SH-SY5Y (cell line): ENCODE measurements around the gene AEBP2.

Source experiments
- GATA2 ChIP-seq: IDR thresholded peaks from 2 replicates; pipeline ENCODE4 v1.6.1; 2011; ENCODE audit warnings: mild to moderate bottlenecking, low read depth, low read length
- GATA3 ChIP-seq: IDR thresholded peaks from 2 replicates; pipeline ENCODE4 v1.6.1; 2011; ENCODE audit warnings: low read depth, mild to moderate bottlenecking, low read length, moderate library complexity

The AEBP2 gene

GRCh38 chr12:19533567-19533966, 94.3 kb downstream of the AEBP2 start:
- no peak for TF ChIP-seq GATA3
- no peak for TF ChIP-seq GATA2

- TF ChIP-seq GATA3 (no peak), GATA2 (no peak)
Observed at GRCh38 chr12:19539071-19539470, 99.8 kb downstream of the AEBP2 start.

GRCh38 chr12:19539836-19540235, 100.5 kb downstream of the AEBP2 start:
- no peak for TF ChIP-seq GATA2
- TF ChIP-seq GATA3, result no peak

- no peak for TF ChIP-seq GATA2
- TF ChIP-seq GATA3, result no peak
Observed at GRCh38 chr12:19542606-19543005, 103.3 kb downstream of the AEBP2 start.

- TF ChIP-seq GATA2 (no peak), GATA3 (no peak)
Observed at GRCh38 chr12:19544353-19544752, 105.1 kb downstream of the AEBP2 start.

GRCh38 chr12:19545301-19545700, 106.0 kb downstream of the AEBP2 start:
- TF ChIP-seq GATA3 (no peak), GATA2 (no peak)

- TF ChIP-seq GATA3, result no peak
- TF ChIP-seq GATA2, result no peak
Observed at GRCh38 chr12:19546027-19546426, 106.7 kb downstream of the AEBP2 start.

GRCh38 chr12:19546611-19547162, 107.4 kb downstream of the AEBP2 start:
- TF ChIP-seq GATA3, result no peak
- TF ChIP-seq GATA2, result no peak

GRCh38 chr12:19547271-19547671, 108.0 kb downstream of the AEBP2 start:
- TF ChIP-seq GATA2, result no peak
- no peak for TF ChIP-seq GATA3

- TF ChIP-seq GATA3, result no peak
- TF ChIP-seq GATA2, result no peak
Observed at GRCh38 chr12:19548834-19549233, 109.5 kb downstream of the AEBP2 start.

GRCh38 chr12:19550626-19551025, 111.3 kb downstream of the AEBP2 start:
- TF ChIP-seq GATA2, result no peak
- no peak for TF ChIP-seq GATA3

GRCh38 chr12:19553175-19553574, 113.9 kb downstream of the AEBP2 start:
- TF ChIP-seq GATA2 (no peak), GATA3 (no peak)

- TF ChIP-seq GATA2, result no peak
- no peak for TF ChIP-seq GATA3
Observed at GRCh38 chr12:19561411-19561961, 122.2 kb downstream of the AEBP2 start.
